Activated CD8-positive, alpha-beta memory T cell treated with anti-CD3 and anti-CD28 coated beads for 48 hours (primary cell): ENCODE results near the gene FGFRL1.
"Not testable (repeated sequence)": the region's sequence is repeated elsewhere in the genome, so short reads cannot be mapped to it uniquely, and the experiment has no call there.

Source experiments
- DNase-seq, 3 experiments: peaks; one replicate each; pipeline ENCODE4 v3.0.0-alpha.2; 2020; ENCODE audit warnings: low read depth in 2 of 3, low spot score in 2 of 3

FGFRL1 gene

GRCh38 chr4:1036976-1037810, 25.8 kb downstream of the FGFRL1 start:
- DNase-seq, result no peak

- DNase-seq, result no peak
These were observed 27.6 kb downstream of the FGFRL1 start for GRCh38 chr4:1038948-1039492.

- DNase-seq, result no peak
These were observed 28.3 kb downstream of the FGFRL1 start for GRCh38 chr4:1039493-1040343.

DNA sequence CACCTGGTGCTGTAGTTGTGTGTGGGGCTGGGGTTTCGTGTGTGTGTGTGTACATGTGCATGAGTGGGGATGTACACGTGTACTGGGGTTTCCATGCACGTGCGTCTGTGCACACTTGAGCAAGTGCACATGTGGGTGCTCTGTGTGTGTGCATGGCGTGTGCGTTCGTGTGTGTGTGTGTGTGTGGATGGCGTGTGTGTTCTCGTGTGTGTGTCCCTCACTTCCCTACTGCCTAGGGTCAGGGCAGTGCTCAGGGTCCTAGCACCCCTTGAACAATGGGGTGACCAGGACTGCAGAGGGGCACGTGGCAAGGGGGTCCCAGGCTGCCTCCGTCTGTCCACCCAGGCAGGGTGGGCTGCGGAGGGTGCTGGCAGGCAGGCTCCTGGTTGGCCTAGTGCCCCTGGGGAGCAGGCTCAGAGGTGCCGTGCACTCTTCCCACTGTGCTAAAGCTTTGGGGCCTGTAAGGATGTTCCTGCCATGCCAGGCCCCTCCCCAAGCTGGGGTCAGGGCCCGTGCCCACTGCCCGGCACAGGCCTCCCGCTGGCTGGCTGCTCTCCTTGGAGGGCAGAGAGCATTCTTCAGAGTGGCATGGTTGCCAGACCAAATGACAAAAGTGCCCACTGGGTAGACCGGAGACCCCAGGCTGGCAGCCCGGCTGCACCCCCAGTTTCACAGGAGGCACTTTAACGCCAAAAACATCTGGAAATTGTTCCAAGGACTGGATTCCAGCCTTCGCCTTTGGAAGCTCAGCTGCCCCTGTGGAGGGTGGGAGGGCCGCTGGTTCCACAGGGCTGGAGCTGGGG, 29.1 kb downstream of the FGFRL1 start:
- no peak for DNase-seq

DNA sequence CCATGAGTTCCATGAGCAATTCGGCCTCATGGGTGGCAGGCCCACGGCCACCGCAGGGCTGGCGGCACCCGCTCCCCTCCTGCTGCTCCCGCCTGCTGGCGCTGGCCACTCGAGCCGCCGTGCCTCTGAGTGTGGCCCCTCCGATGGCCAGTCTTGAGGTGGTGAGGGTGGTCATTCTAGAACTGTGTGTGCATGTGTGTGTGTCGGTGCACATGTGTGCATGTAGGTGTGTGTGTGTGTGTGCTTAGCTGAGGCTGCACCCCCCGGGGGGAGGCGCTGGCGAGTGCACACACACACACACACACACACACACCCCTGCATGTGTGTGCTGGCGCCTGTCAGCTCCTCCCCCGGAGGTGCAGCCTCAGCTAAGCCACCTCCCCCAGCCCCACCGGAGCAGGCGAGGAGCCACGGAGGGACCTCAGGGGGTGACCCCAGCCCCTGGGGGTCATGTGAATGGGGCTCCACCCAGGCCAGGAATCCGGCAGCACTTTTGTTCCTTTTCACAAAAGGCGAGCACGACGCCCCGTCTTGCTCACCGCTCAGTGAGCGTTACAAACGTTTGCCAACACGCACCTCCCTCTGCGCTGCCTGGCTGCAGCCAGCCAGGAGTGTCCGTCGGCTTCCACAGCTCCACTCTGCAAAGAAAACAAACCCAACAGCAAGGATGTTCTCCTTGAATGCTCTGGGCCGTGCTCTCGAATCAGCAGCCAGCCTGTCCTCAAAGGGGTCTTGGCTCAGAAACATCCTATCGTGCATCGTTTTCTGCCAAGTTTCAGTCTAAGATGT, 29.9 kb downstream of the FGFRL1 start:
- DNase-seq, result no peak

GRCh38 chr4:1041936-1042330, 30.5 kb downstream of the FGFRL1 start:
- no peak for DNase-seq

DNA sequence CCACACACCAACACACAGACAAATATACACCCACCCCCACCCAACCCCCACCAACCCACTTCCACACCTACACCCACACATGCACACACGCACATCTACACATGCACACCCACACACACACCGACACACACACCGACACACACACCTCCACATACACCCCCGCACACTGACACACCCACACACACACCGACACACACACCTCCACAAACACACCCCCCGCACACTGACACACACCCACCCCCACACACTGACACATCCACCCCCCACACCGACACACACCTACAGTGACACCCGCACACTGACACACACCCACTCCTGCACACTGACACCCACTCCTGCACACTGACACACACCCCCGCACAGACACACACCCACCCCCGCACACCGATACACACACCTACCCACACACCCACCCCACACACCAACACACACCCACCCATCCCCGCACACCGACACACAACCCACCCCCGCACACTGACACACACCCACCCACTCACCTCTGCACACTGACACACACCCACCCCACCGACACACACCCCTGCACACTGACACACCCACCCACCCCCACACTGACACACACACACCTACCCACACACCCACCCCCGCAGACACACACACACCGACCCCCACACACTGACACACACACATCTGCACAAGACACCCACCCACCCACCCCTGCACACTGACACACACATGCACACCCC, 31.1 kb downstream of the FGFRL1 start:
- no peak for DNase-seq

DNA sequence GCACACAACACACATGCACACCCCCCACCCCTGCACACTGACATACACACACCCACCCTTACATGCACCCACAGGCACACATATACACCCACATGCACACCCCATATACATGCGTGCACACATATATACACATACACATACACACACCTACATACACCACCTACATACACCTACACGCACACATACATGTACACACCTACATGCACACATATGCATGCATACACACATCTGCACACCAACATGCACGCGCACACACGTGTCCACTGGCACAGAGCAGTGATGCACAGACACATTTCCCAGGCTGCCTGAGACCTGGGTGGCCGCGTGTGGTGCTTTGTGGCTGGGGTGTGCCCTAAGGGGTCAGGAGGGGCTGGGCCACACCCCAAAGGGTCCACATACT, 31.7 kb downstream of the FGFRL1 start:
- no peak for DNase-seq

- peak in 2 of 3 experiments; percentile 23 to 30 for DNase-seq
These were observed 32.4 kb downstream of the FGFRL1 start for GRCh38 chr4:1043651-1044468.

DNA sequence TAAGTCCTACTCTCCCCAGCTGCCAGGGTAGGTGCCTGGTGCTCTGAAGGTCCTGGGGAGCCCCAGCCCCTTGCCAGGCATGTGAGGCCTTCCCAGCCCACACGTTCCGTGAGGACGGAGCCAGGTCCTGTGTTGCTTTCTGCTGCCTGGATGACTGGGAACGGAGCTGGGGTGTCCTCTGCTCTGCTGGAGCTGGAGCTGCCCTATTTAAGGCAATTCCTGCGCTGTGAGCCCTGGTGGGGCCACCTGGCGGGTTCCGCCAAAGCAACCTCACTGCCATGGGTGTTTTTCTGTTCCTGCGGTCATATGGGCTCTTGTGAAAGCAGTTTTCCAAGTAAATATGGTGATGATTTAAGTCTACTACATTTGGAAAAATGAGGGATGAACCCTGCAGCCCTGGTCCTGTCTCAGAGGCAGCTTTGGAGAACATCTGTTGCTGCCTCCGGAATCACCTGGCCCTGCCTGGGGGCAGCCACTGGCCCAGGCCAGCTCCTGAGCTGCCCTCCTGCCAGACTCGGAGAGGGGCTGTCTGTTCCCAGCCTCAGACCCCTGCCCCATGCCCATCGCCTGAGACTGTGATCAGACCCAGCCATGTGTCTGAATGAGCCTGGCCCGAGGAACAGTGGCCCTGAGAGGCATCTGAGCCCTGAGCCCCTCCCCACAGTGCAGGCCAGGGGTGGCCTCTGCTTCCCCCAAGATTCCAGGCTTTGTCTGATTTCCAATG, 33.2 kb downstream of the FGFRL1 start:
- DNase-seq, result no peak

DNA sequence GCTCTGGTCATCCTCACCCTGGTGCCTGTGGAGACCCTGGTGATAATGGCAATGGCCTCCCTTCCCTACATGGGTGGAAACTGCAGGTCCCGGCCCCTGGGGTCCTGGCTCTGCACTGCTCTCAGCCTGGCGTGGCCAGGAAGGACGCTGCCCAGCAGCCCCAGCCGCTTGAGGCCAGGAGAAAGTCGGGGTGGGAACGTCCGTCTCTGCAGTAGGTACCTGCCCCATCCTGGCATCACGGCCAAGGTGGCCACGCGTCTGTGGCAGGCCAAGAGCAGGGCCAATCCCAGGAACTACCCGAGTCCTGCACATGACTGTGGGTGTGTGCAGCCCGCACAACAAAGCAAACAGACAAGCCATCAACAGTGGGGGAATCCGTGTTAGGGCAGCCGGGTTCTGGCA, 33.8 kb downstream of the FGFRL1 start:
- no peak for DNase-seq

DNA sequence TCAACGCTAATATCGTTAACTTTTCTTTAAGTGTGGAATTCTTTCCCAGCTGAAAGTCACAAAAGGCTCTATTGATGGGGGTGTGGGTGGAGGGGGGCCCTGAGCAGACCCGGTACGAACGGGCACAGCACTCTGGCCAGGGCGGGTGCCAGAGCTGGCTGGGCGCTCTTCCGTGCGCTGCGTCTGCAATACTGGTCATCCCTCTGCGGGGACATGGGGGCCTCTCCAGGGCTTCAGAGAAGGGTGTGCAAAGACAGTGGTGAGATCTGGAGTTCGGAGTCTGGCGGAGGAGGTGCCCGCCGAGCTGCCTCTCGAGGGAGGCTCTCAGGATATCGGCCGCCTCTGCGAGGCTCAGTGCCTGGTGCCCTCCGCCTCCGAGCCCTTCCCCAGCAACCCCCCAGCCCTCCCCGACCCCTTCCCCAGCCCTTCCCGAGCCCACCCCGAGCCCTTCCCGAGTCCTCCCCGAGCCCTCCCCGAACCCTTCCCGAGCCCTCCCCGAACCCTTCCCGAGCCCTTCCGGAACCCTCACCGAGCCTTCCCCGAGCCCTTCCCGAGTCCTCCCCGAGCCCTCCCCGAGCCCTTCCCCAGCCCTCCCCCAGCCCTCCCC, 34.3 kb downstream of the FGFRL1 start:
- no peak for DNase-seq

DNA sequence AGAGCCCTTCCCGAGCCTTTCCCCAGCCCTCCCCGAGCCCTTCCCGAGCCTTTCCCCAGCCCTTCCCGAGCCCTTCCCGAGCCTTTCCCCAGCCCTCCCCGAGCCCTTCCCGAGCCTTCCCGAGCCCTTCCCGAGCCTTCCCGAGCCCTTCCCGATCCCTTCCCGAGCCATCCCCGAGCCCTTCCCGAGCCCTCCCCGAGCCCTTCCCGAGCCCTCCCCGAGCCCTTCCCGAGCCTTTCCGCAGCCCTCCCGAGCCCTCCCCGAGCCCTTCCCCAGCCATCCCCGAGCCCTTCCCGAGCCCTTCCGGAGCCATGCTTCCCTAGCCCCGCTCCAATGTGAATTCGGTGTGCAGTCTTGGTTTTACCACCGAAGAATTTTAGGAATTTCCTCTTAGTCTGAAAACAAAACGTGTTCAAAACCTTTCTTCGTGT, 35.2 kb downstream of the FGFRL1 start:
- not testable (repeated sequence) for DNase-seq

DNA sequence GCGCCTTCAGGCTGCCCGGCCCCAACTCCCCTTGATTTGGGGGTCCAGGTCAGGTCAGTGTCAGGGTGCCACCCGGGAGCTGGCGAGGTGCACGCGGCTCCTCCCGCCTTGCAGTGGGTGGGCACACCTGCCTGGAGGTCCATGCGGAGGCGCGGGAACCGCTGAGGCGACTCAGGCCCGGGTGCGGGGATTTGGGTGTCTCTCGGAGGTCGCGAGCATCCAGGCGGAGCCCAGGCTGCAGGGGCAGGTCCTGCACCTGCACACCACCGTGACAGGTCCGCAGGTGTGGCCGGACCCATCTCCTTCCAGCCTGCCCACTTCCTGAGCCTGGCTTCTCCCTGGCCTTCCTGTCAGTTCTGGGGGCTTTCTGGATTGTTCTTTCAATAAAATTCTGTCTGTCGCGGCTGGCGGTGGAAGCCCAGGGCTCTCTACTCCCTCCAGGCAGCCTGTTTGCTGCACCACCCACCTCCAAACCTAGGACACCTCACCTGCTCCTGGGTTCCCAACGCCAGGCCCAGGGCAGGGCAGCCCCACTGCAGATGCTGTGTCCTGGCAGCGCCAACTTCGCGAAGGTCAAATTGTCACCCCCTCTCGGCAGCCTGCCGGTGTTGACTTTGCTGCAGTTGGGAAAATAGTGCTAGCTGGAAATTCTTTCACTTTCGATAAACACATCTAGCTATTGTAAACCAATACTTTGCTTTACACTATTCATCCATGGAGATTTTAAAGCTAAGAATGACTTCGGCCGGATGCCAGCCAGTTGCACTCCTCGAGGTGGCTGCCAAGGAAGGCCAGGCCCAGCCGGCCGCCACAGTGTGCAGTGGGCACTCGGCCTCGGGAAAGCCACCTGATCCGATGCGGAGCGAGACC, 35.9 kb downstream of the FGFRL1 start:
- DNase-seq, result no peak

- no peak for DNase-seq
These were observed 36.7 kb downstream of the FGFRL1 start for GRCh38 chr4:1047976-1048772.
